Liver (tissue), 9 donors: ENCODE measurements around the gene HLA-A. TPM values are rescaled to one million over a fixed set of nuclear protein-coding genes. Genes with fewer than 3 reads are reported as not detected.

Experiments
- DNase-seq: peaks from one replicate; pipeline ENCODE4 v3.0.0-alpha.2; 2017; ENCODE audit warnings: low spot score
- H3K27ac ChIP-seq, 2 donors: one replicate each; pipeline ENCODE4 v1.7.0; 2013; ENCODE audit warnings: inconsistent platforms in 2 of 2, low read length in 2 of 2, control low read depth in 1 of 2, low read depth in 1 of 2, mild to moderate bottlenecking in 1 of 2
- H3K27me3 ChIP-seq, 4 donors: one replicate each; pipeline versions ENCODE4 v1.6.1 to v1.7.0; 2013; ENCODE audit warnings: low read length in 3 of 4, inconsistent platforms in 1 of 4, mild to moderate bottlenecking in 1 of 4, moderate library complexity in 1 of 4; ENCODE audit not compliant: control insufficient read depth in 4 of 4, insufficient read depth in 4 of 4
- H3K36me3 ChIP-seq, 4 donors: one replicate each; pipeline versions ENCODE4 v1.6.1 to v1.7.0; 2013; ENCODE audit warnings: low read length in 3 of 4, mild to moderate bottlenecking in 3 of 4, low read depth in 1 of 4, moderate library complexity in 1 of 4; ENCODE audit not compliant: control insufficient read depth in 4 of 4, insufficient read depth in 3 of 4
- H3K4me1 ChIP-seq, 4 donors: one replicate each; pipeline versions ENCODE4 v1.6.1 to v1.7.0; 2013; ENCODE audit warnings: low read length in 3 of 4, mild to moderate bottlenecking in 3 of 4, moderate library complexity in 1 of 4; ENCODE audit not compliant: control insufficient read depth in 4 of 4, insufficient read depth in 4 of 4
- H3K4me3 ChIP-seq, 3 donors: one replicate each; pipeline versions ENCODE4 v1.6.1 to v1.7.0; 2013; ENCODE audit warnings: low read length in 3 of 3, control low read depth in 1 of 3, low read depth in 1 of 3, mild to moderate bottlenecking in 1 of 3
- H3K9ac ChIP-seq, 2 donors: one replicate each; pipeline ENCODE4 v1.7.0; 2013; ENCODE audit warnings: low read length in 2 of 2, mild to moderate bottlenecking in 2 of 2, moderate library complexity in 2 of 2, control low read depth in 1 of 2, low read depth in 1 of 2
- H3K9me3 ChIP-seq, 4 donors: one replicate each; pipeline versions ENCODE4 v1.6.1 to v1.7.0; 2013; ENCODE audit warnings: low read length in 3 of 4; ENCODE audit not compliant: control insufficient read depth in 4 of 4
- ATF3 ChIP-seq: IDR thresholded peaks from 2 replicates; pipeline ENCODE4 v1.6.1; 2016; ENCODE audit warnings: antibody characterized with exemption
- CTCF ChIP-seq: fragments of 150-350 bp; IDR thresholded peaks from 2 replicates; pipeline ENCODE4 v1.5.1; 2017; ENCODE audit warnings: improper control_type of control experiment, low read depth, low read length; ENCODE audit not compliant: missing input control
- EGR1 ChIP-seq, 2 donors: IDR thresholded peaks; 2 replicates each; pipeline ENCODE4 v1.6.1; 2016 to 2018; ENCODE audit warnings: antibody characterized with exemption in 2 of 2, low read depth in 2 of 2
- FOXA1 ChIP-seq: IDR thresholded peaks from 2 replicates; pipeline ENCODE4 v1.6.1; 2016; ENCODE audit warnings: antibody characterized with exemption
- FOXA2 ChIP-seq: IDR thresholded peaks from 2 replicates; pipeline ENCODE4 v1.6.1; 2016; ENCODE audit warnings: antibody characterized with exemption
- GABPA ChIP-seq, 2 donors: IDR thresholded peaks in 1 of 2; conservative IDR thresholded peaks in 1 of 2; 2 replicates each; pipeline ENCODE4 v1.6.1; 2016; ENCODE audit warnings: antibody characterized with exemption in 2 of 2, mild to moderate bottlenecking in 1 of 2, moderate library complexity in 1 of 2
- HNF4A ChIP-seq, 2 donors: conservative IDR thresholded peaks; 2 replicates each; pipeline ENCODE4 v1.6.1; 2016; ENCODE audit warnings: antibody characterized with exemption in 2 of 2, mild to moderate bottlenecking in 2 of 2
- HNF4G ChIP-seq: IDR thresholded peaks from 2 replicates; pipeline ENCODE4 v1.6.1; 2016; ENCODE audit warnings: antibody characterized with exemption
- JUND ChIP-seq, 2 donors: IDR thresholded peaks; 2 replicates each; pipeline ENCODE4 v1.6.1; 2016; ENCODE audit warnings: antibody characterized with exemption in 2 of 2
- MAX ChIP-seq: IDR thresholded peaks from 2 replicates; pipeline ENCODE4 v1.6.1; 2016; ENCODE audit warnings: antibody characterized with exemption
- NR2F2 ChIP-seq: IDR thresholded peaks from 2 replicates; pipeline ENCODE4 v1.6.1; 2016; ENCODE audit warnings: antibody characterized with exemption
- RAD21 ChIP-seq, 2 donors: IDR thresholded peaks; 2 replicates each; pipeline ENCODE4 v1.6.1; 2016; ENCODE audit warnings: antibody characterized with exemption in 2 of 2, mild to moderate bottlenecking in 2 of 2
- REST ChIP-seq: IDR thresholded peaks from 2 replicates; pipeline ENCODE4 v1.6.1; 2016; ENCODE audit warnings: antibody characterized with exemption, mild to moderate bottlenecking
- RXRA ChIP-seq, 2 donors: IDR thresholded peaks; 2 replicates each; pipeline ENCODE4 v1.6.1; 2017 to 2018; ENCODE audit warnings: antibody characterized with exemption in 2 of 2, mild to moderate bottlenecking in 1 of 2
- SP1 ChIP-seq: IDR thresholded peaks from 2 replicates; pipeline ENCODE4 v1.6.1; 2018; ENCODE audit warnings: antibody characterized with exemption, mild to moderate bottlenecking
- TAF1 ChIP-seq: conservative IDR thresholded peaks from 2 replicates; pipeline ENCODE4 v1.6.1; 2016; ENCODE audit warnings: antibody characterized with exemption, mild to moderate bottlenecking
- YY1 ChIP-seq: IDR thresholded peaks from 2 replicates; pipeline ENCODE4 v1.6.1; 2016; ENCODE audit warnings: antibody characterized with exemption, mild to moderate bottlenecking
- ZBTB33 ChIP-seq: IDR thresholded peaks from 2 replicates; pipeline ENCODE4 v1.6.1; 2016; ENCODE audit warnings: antibody characterized with exemption
- WGBS: extraction: QIAGEN DNeasy Blood & Tissue Kit; methylation state at CpG from one replicate; pipeline ENCODE4 v1.1.7; 2013; 5-methylcytosine and 5-hydroxymethylcytosine counted together
- polyA plus RNA-seq, 2 donors: library from polyadenylated mRNA; stranded (reverse) in 1 of 2; unstranded in 1 of 2; fragments of 200-250 nt in 1 of 2; fragments of >200 nt in 1 of 2; fragmentation: Nextera tagmentation in 1 of 2; extraction: Ambion mirVana in 1 of 2; gene quantifications; one replicate each; pipeline versions ENCODE4 v1.2.1 to v1.2.3, GENCODE V29; 2013 to 2015
- total RNA-seq, 2 donors: library from RNA; depleted of rRNA; stranded (reverse); fragments of >200 nt; gene quantifications; one replicate each; pipeline ENCODE4 v1.2.3, GENCODE V29; 2014
- donor health status: healthy.
- donor health status: healthy.
- donor health status: healthy.
- donor health status: healthy.
- donor health status: healthy.

The HLA-A gene
- total and polyA plus RNA-seq, 4 donors: 145 to 321 (median 223) TPM

GRCh38 chr6:29968905-29969304 lies 26.6 kb downstream of the HLA-A start:
- WGBS: 98% methylated on average over 2 of the region's 2 CpGs
- no peak overlapping the region for H3K27ac ChIP-seq

GRCh38 chr6:29970711-29971110 lies 28.4 kb downstream of the HLA-A start:
- Histone ChIP-seq H3K4me1 (peaks cover 5 to 30% (median 23%) of the 10 kb centered on the region in 4 donors), H3K9me3 (no peaks in the 10 kb centered on the region), H3K9ac (no peak overlapping the region), H3K27me3 (no peaks in the 10 kb centered on the region), H3K36me3 (no peaks in the 10 kb centered on the region), H3K4me3 (no peak overlapping the region), H3K27ac (no peak overlapping the region)
- 98% methylated on average over 2 of the region's 2 CpGs for WGBS
- TF ChIP-seq TAF1 (no peak), ZBTB33 (no peak), RAD21 (IDR thresholded peaks at IDR 0.05) (no peak), MAX (no peak), EGR1 (IDR thresholded peaks at IDR 0.05; ENCODE audit: low read depth in 2 of 2) (no peak), JUND (IDR thresholded peaks at IDR 0.05) (no peak), HNF4A (conservative IDR thresholded peaks at IDR 0.05) (no peak), SP1 (no peak), GABPA (IDR thresholded peaks at IDR 0.05 in 1 of 2, conservative IDR thresholded peaks at IDR 0.05 in 1 of 2) (no peak), CTCF (no peak), ATF3 (no peak), NR2F2 (no peak), RXRA (IDR thresholded peaks at IDR 0.05) (no peak), FOXA1 (no peak), YY1 (no peak), FOXA2 (no peak), HNF4G (no peak), REST (no peak)
- no peak for DNase-seq

More at GRCh38 chr6:29968905-29969304, 26.6 kb downstream of the HLA-A start:
- no peaks in the 10 kb centered on the region for H3K9me3 ChIP-seq
- TF ChIP-seq GABPA (IDR thresholded peaks at IDR 0.05 in 1 of 2, conservative IDR thresholded peaks at IDR 0.05 in 1 of 2) (no peak), FOXA1 (no peak), RXRA (IDR thresholded peaks at IDR 0.05) (no peak), HNF4G (no peak), RAD21 (IDR thresholded peaks at IDR 0.05) (no peak), CTCF (no peak), TAF1 (no peak), HNF4A (conservative IDR thresholded peaks at IDR 0.05) (no peak)
- H3K36me3 ChIP-seq: no peaks in the 10 kb centered on the region
- H3K4me1 ChIP-seq: peaks cover 3 to 37% (median 33%) of the 10 kb centered on the region in 4 donors
- H3K4me3 ChIP-seq: no peak overlapping the region
- no peak overlapping the region for H3K9ac ChIP-seq
- DNase-seq: no peak
- H3K27me3 ChIP-seq: no peaks in the 10 kb centered on the region
